Neural crest cell (in vitro differentiated cells): ENCODE measurements around the gene ERC2. TPM values are rescaled to one million over a fixed set of nuclear protein-coding genes. Genes with fewer than 3 reads are reported as not detected.

ENCODE experiments used
- DNase-seq: peaks from one replicate; pipeline ENCODE4 v3.0.0; 2021; ENCODE audit warnings: low read depth, mixed read lengths, low spot score
- H3K27ac Mint-ChIP-seq: one replicate; pipeline ENCODE4 v1.8.0; 2021; ENCODE audit warnings: mild to moderate bottlenecking, mixed read lengths; ENCODE audit not compliant: unreplicated experiment
- H3K27me3 Mint-ChIP-seq: 2 replicates; pipeline ENCODE4 v1.8.0; 2021; ENCODE audit warnings: low read depth, mild to moderate bottlenecking, mixed read lengths
- H3K36me3 Mint-ChIP-seq: 2 replicates; pipeline ENCODE4 v1.8.0; 2021; ENCODE audit warnings: low read depth, mild to moderate bottlenecking, mixed read lengths
- H3K4me1 Mint-ChIP-seq: 2 replicates; pipeline ENCODE4 v1.8.0; 2021; ENCODE audit warnings: mixed read lengths
- H3K4me3 Mint-ChIP-seq: one replicate; pipeline ENCODE4 v1.8.0; 2021; ENCODE audit warnings: mild to moderate bottlenecking, mixed read lengths
- H3K9me3 Mint-ChIP-seq: 2 replicates; pipeline ENCODE4 v1.8.0; 2021; ENCODE audit warnings: mixed read lengths
- CTCF ChIP-seq: fragments of 200-600 bp; sonication (generic); conservative IDR thresholded peaks from 2 replicates; pipeline ENCODE4 v1.5.0; 2021; ENCODE audit warnings: antibody characterized with exemption, mild to moderate bottlenecking
- total RNA-seq: library from RNA; stranded (reverse); gene quantifications from 2 replicates; pipeline ENCODE4 v1.2.1, GENCODE V29; 2021

ERC2 gene
- total RNA-seq, 1 donor from 2014 or later = 13.5 TPM

GRCh38 chr3:55565521-55565920 lies 902.7 kb downstream of the ERC2 start:
- H3K4me3 Mint-ChIP-seq = no peak overlapping the region
- TF ChIP-seq CTCF = no peak
- DNase-seq = no peak
- no peaks in the 10 kb centered on the region for H3K4me1 Mint-ChIP-seq
- no peaks in the 10 kb centered on the region for H3K36me3 Mint-ChIP-seq
- no peaks in the 10 kb centered on the region for H3K27me3 Mint-ChIP-seq
- H3K27ac Mint-ChIP-seq = no peak overlapping the region
- H3K9me3 Mint-ChIP-seq = no peaks in the 10 kb centered on the region

- Mint-ChIP-seq H3K9me3 (no peaks in the 10 kb centered on the region), H3K27me3 (no peaks in the 10 kb centered on the region), H3K4me1 (no peaks in the 10 kb centered on the region), H3K36me3 (no peaks in the 10 kb centered on the region), H3K27ac (no peak overlapping the region), H3K4me3 (no peak overlapping the region)
- no peak for DNase-seq
- TF ChIP-seq CTCF = no peak
Observed at GRCh38 chr3:55564726-55565125, 903.5 kb downstream of the ERC2 start.

GRCh38 chr3:55562700-55563099 lies 905.6 kb downstream of the ERC2 start:
- Mint-ChIP-seq H3K27me3 (no peaks in the 10 kb centered on the region), H3K27ac (no peak overlapping the region), H3K4me1 (no peaks in the 10 kb centered on the region), H3K4me3 (no peak overlapping the region), H3K36me3 (no peaks in the 10 kb centered on the region), H3K9me3 (no peaks in the 10 kb centered on the region)
- TF ChIP-seq CTCF = no peak
- no peak for DNase-seq

- Mint-ChIP-seq H3K4me1 (peaks cover 12% of the 10 kb centered on the region), H3K27ac (no peak overlapping the region), H3K4me3 (no peak overlapping the region), H3K36me3 (no peaks in the 10 kb centered on the region), H3K9me3 (no peaks in the 10 kb centered on the region), H3K27me3 (no peaks in the 10 kb centered on the region)
- no peak for TF ChIP-seq CTCF
- no peak for DNase-seq
Observed at GRCh38 chr3:55559500-55560423, 908.5 kb downstream of the ERC2 start.

- Mint-ChIP-seq H3K27me3 (no peaks in the 10 kb centered on the region), H3K4me1 (peaks cover 12% of the 10 kb centered on the region), H3K9me3 (no peaks in the 10 kb centered on the region), H3K4me3 (no peak overlapping the region), H3K36me3 (no peaks in the 10 kb centered on the region), H3K27ac (no peak overlapping the region)
- DNase-seq = no peak
- TF ChIP-seq CTCF = no peak
Observed at GRCh38 chr3:55558316-55558715, 910.0 kb downstream of the ERC2 start.
